CD1c-positive myeloid dendritic cell (primary cell): Measurements from ENCODE around the gene NUB1.

Experiments used
- DNase-seq: peaks from one replicate; pipeline ENCODE4 v3.0.0-alpha.2; 2016; ENCODE audit errors: extremely low spot score

NUB1 gene

GRCh38 chr7:151389096-151389767, 47.6 kb downstream of the NUB1 start:
- no peak for DNase-seq

GRCh38 chr7:151389768-151390597, 48.4 kb downstream of the NUB1 start:
- peak; percentile 57 for DNase-seq

GRCh38 chr7:151390598-151391357, 49.2 kb downstream of the NUB1 start:
- DNase-seq = no peak

- no peak for DNase-seq
These were observed 49.7 kb downstream of the NUB1 start for GRCh38 chr7:151391358-151391730.

- DNase-seq = no peak
These were observed 50.4 kb downstream of the NUB1 start for GRCh38 chr7:151392002-151392401.

GRCh38 chr7:151392426-151392825, 50.8 kb downstream of the NUB1 start:
- DNase-seq = no peak

- DNase-seq = no peak
These were observed 51.7 kb downstream of the NUB1 start for GRCh38 chr7:151393031-151393977.

GRCh38 chr7:151394076-151395035, 52.7 kb downstream of the NUB1 start:
- no peak for DNase-seq

GRCh38 chr7:151395036-151395367, 53.4 kb downstream of the NUB1 start:
- peak; percentile 15 for DNase-seq

- DNase-seq = no peak
These were observed 54.8 kb downstream of the NUB1 start for GRCh38 chr7:151396328-151396970.

- DNase-seq = no peak
These were observed 55.4 kb downstream of the NUB1 start for GRCh38 chr7:151397026-151397425.

GRCh38 chr7:151398446-151399304, 57.1 kb downstream of the NUB1 start:
- no peak for DNase-seq

GRCh38 chr7:151399305-151399601, 57.6 kb downstream of the NUB1 start:
- DNase-seq = no peak

- DNase-seq = no peak
These were observed 58.3 kb downstream of the NUB1 start for GRCh38 chr7:151399906-151400305.

- DNase-seq = no peak
These were observed 59.2 kb downstream of the NUB1 start for GRCh38 chr7:151400626-151401315.

GRCh38 chr7:151402029-151402835, 60.6 kb downstream of the NUB1 start:
- DNase-seq = no peak

- DNase-seq = no peak
These were observed 62.2 kb downstream of the NUB1 start for GRCh38 chr7:151403764-151404163.
